CD4-positive, alpha-beta T cell treated with Interleukin-6 at 100 ng/mL for 8 hours (primary cell): ENCODE measurements around the gene UBALD2.
A peak's percentile ranks its signal among the peaks of the same experiment; 100 is the strongest.
"Not testable (repeated sequence)": the region's sequence is repeated elsewhere in the genome, so short reads cannot be mapped to it uniquely, and the experiment has no call there.

Experiments used
- DNase-seq: peaks from one replicate; pipeline ENCODE4 v3.0.0-alpha.2; 2020; ENCODE audit warnings: mixed read lengths, low spot score

UBALD2 gene

DNA sequence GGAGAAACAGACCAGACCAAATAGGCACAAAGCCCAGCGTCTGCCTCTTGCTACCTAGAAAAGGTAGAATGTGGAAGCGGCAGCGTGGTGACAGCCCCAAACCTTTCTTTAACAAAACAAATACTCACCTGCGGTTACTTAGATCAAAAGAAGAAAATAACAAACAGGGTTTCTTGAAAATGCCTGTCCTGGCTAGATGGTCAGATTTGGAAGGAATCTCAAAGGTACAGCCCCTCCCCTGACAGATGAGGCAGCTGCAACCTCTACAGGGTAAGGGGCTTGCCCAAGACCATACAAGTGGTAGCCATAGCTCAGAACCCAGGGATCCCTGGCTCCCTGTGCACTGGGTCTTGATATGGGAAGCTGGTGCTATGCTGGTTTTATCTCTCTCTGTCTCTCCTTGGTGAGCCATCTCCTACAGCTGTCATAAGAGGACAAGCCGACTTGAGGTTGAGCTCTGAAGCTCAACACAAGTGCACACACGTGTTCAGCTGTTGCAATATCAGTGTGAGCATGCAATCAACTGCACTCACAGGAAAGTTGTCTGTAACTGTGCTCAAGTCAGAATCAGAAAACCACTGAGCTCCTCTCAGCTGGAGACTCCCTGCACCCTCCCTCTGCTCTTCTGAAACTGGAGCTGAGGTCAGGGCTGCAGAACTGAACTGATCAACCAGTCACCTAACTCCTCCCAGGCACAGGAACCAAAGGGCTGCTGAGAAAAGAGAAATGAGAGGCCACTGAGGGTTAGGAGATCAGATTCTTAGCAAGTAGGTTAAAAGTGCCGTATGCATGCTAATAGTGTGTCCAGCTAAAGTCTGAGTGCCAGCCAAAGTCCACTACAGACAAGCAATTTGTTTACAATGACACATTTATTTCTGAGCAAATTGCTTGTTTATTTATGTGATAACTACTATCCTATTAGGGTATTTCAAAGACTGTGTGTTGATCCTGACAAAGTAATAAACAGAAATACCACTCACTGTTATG lies 18.8 kb upstream of the UBALD2 start:
- peak; percentile 79 for DNase-seq

DNA sequence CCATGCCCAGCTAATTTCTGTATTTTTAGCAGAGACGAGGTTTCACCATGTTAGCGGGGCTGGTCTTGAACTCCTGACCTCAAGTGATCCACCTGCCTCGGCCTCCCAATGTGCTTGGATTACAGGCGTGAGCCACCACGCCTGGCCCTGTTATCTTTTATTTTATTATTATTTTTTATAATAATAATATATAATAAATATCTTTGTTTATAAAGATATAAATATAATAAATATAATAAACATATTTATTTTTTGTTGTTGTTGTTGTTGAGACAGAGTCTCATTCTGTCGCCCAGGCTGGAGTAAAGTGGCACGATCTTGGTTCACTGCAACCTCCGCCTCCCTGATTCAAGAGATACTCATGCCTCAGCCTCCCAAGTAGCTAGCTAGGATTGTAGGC lies 17.8 kb upstream of the UBALD2 start:
- no peak for DNase-seq

DNA sequence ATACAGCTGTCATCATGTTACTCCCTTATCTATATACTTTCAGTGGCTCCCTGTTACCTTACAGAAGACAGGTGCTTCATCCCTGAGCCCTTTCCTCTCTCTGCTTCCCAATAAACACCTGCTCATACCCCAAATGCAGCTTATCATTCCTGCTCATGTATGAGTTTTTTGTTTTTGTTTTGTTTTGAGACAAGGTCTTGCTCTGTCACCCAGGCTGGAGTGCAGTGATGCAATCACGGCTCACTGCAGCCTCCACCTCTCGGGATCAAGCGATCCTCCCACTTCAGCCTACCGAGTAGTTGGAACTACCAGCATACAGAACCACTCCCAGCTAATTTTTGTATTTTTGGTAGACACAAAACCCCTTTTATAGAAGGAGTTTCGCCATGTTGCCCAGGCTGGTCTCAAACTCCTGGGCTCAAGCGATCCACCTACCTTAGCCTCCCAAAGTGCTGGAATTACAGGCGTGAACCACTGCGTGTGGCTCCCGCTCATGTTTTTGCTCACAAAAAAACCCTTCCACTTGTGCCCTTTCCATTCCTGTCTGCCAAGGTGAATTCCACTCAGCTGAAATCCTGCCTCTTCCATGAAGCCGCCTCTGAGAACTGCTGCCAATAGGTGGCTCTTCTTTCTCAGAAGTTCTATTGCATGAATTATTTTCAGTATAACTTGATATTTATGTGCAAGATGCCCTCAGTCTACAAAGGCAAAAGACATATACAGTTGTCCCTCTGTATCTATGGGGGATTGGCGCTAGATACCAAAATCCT lies 16.9 kb upstream of the UBALD2 start:
- no peak for DNase-seq

DNA sequence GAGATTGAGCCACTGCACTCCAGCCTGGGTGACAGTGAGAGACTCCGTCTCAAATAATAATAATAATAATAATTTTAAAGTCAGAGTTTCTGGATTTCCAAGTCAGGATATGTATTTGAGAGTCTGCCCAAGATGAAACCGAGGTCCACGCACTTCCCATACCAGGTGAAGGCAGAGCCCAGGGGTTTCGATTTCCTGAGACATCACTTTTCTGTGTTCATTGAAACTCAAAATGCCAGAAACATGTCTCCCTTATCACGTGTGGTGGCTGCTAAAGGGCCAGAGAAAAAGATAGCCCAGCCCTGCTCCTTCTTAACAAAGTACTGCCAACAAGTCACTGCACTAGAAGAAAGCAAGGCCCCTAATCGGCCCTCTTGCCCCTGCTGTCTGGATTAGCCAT lies 15.0 kb upstream of the UBALD2 start:
- no peak for DNase-seq

DNA sequence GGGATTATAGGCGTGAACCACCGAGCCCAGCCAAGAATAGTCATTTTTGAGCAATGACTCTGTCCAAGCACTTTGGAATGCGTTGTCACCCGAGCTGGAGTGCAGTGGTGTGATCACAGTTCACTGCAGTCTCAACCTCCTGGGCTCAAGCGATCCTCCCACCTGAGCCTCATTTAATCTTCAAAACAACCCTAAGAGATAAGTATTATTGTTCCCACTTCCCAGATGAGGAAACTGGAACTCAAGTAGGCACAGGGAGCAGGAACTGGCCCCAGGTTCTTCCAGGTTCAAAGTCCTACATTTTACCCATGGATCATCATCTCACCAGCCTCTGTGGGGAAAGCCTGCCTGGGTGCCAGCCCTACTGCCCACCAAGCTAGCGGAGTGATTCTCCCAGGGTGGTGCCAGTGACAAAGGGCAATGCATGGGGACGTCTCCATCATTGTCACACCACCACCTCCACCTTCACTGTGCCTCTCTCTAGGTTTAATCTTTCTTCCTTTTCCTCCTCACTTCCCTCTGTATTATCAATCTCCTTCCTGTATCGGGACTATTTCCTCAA lies 13.6 kb upstream of the UBALD2 start:
- DNase-seq, result no peak

DNA sequence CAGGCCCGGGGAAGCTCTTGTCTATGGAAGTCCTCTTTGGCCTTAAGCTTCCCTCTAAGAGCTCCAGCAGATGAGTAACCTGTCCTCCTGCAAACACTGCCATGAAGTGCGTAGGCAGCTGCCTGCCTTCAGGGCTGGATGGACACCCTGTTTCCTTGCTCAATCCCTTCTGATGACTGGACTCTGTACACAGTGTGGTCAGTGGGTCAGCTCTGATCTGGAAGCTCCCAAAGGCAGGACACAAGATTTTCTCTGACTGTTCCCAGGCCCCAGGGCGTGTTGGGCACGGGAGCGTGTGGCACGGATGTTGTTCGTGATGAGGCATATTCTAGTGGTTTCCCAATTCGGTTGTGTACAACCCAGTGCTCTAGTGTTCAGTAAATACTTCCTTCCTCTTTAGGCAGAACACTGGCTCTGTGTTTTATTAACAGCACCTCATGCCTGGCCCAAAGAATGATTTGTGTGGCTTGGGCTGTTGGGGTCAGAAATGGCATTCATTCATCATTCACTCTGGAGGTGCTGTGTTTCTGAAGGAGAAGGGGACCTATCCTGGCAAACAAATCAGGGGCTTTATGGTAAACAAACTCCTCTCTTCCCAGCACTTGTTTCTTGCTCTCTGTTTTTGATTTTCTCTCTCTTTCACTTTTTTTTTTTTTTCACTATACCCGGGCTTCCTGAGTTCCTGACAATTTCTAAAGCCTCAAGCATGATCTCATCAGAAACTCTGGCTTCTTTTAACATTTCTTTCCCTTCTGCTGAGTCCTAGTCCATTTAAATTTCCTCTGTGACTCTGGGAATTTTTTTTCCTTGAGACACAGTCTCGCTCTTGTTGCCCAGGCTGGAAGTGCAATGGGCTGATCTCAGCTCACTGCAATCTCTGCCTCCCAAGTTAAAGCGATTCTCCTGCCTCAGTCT lies 12.9 kb upstream of the UBALD2 start:
- peak; percentile 62 for DNase-seq

DNA sequence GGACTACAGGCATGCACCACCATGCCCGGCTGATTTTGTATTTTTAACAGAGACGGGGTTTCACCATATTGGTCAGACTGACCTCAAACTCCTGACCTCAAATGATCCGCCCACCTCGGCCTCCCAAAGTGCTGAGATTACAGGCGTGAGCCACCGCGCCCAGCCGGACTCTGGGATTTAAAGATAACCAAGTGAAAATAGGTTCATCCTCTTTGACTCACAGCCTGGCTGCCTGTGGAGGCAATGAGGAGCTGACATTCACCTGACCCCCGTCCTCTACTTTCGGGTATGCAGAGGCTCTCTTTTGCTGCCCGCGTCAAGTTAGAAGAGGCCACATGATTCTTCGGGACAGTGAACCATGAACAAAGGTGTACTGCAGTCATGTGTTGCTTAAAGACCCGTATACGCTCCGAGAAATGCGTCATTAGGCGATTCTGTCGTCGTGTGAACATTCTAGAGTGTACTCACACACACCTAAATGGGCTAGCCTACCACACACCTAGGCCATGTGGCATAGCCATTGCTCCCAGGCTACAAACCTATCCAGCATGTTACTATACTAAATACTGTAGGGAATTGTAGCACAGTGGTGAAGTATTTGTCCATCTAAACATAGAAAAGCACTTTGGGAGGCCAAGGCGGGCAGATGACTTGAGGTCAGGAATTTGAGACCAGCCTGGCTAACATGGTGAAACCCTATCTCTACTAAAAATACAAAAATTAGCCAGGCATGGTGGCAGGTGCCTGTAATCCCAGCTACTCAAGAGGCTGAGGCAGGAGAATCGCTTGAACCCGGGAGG lies 12.0 kb upstream of the UBALD2 start:
- not testable (repeated sequence) for DNase-seq

DNA sequence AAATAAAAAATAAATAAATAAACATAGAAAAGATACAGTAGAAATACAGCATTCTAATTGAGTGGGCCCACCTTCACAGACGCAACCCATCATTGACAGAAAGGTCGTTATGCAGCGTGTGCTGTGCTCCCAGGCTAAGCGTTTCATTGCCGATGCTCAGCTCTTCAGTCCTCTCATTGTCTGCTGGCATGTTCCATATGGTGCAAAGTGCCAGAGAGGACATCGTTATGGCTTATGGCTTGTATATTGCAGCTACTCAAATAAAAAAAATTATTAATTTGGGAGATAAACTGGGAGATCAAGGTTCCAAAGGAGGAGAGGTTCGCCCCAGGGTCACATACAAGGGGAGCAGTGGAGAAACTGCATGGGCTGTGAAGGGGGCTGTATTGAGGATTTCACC lies 11.3 kb upstream of the UBALD2 start:
- DNase-seq, result no peak

DNA sequence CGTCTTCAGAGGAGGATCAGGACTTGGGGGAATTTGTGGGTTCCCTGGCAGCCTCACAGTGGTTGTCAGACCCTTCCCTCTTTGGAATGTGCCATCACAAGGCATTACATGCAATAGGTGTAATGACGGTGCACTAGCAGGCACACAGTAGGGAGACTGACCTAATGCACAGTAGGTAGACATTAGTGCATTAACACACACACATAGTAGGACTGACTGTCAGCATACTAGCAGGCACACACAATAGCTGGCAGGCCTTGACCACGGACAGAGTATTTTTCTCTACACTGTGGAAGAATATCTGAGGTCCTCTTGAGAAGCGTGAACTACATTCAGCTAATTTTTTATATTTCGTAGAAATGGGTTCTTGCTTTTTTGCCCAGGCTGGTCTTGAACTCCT lies 10.9 kb upstream of the UBALD2 start:
- DNase-seq, result no peak

DNA sequence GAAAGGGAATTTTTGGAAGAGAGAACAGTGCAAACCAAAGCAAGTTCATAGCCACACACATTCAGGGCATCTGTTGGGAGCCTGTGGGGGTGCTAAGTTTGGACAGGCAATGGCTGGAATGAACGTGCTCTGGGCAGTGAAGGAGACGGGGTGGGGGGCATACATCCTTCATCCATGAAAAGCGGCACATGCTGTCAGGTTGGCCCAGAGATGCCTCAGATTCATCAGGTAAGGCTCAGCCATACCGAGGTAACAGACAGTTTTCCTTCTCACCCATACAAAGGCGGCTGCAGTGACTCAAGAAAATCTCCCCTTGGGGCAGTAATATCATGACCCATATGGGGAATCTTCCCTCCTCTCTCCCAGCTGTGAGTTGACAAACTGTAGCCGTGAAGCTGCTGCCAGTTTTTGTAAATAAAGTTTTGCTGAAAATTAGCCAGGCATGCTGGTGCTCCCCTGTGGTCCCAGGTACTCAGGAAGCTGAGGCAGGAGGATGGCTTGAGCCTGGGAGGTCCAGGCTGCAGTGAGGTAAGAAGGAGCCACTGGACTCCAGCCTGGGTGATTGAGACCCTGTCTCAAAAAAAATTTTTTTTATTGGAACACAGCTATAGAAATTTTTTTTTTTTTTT lies 9.2 kb upstream of the UBALD2 start:
- DNase-seq, result no peak

DNA sequence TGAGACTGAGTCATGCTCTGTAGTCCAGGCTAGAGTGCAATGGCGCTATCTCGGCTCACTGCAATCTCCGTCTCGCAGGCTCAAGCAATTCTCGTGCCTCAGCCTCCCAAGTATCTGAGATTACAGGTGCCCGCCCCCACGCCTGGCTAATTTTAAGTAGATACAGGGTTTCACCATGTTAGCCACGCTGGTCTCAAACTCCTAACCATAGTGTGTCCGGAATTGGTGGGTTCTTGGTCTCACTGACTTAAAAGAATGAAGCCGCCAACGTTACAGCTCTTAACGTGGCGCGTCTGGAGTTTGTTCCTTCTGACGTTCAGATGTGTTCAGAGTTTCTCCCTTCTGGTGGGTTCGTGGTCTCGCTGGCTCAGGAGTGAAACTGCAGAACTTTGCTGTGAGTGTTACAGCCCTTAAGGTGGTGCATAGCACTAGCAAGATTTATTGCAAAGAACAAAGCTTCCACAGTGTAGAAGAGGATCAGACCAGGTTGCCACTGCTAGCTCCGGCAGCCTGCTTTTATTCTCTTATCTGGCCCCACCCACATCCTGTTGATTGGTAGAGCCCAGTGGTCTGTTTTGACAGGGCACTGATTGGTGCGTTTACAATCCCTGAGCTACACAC lies 8.6 kb upstream of the UBALD2 start:
- DNase-seq, result peak; percentile 61

DNA sequence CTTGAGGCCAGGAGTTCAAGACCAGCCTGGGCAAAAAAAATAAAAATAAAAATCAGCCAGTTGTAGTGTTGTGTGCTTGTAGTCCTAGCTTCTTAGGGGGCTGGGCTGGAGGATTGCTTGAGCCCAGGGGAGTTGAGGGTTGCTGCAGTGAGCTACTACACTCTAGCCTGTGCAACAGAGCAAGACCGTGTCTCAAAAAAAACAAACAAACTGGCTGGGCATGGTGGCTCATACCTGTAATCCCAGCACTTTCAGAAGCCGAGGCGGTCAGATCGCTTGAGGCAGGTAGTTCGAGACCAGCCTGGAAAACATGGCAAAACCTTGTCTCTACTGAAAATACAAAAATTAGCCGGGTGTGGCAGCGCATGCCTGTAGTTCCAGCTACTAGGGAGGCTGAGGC lies 4.9 kb upstream of the UBALD2 start:
- no peak for DNase-seq

DNA sequence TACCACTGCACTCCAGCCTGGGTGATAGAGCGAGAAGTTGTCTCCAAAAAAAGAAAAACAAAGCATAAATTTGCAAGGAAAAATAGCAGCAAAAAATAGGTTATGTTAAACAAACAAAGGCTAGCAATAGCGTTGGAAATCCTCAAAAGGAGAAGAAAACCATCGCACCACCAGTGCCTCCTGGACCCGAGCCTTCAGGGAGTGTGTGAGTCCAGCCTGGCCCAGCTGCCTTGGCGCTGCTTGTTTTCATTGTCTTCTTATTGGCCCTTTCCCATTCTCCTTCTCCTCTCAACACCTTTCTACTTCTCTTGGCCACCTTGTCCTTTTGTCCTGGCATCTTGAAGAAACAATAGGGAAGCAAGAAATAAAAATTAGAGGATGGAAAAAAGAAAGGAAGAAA lies 4.5 kb upstream of the UBALD2 start:
- no peak for DNase-seq

DNA sequence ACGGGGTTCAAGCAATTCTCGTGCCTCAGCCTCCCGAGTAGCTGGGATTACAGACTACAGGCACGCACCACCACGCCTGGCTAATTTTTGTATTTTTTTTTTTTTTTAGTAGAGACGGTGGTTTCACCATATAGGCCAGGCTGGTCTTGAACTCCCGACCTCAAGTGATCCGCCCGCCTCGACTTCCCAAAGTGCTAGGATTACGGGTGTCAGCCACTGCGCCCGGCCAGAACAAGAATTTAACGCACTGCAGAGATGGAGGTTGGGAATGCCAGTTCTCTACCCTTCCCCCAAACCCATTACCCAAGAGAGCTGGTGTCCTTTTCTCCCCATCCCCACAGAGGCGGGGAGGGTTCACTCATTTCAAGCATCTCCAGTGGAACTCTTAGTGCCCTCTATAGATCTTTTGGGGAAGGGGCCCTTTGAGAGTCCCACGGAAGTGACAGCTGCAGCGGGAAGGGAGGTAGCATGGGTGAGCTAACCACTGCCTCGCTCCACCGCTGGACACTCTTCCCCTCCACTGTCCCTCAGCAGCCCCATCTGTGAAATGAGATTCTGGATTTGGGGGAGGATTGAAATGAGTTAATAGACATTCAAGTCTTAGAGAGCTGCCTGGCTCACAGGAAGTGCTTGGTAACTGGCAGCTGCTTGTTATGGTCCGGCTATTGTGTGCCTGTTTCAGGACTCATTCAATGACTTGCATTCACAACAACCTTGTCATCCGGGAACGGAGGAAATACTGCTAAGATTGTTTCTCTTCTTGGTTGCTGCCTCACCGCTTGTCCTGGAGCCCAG lies 3.5 kb upstream of the UBALD2 start:
- DNase-seq, result no peak

DNA sequence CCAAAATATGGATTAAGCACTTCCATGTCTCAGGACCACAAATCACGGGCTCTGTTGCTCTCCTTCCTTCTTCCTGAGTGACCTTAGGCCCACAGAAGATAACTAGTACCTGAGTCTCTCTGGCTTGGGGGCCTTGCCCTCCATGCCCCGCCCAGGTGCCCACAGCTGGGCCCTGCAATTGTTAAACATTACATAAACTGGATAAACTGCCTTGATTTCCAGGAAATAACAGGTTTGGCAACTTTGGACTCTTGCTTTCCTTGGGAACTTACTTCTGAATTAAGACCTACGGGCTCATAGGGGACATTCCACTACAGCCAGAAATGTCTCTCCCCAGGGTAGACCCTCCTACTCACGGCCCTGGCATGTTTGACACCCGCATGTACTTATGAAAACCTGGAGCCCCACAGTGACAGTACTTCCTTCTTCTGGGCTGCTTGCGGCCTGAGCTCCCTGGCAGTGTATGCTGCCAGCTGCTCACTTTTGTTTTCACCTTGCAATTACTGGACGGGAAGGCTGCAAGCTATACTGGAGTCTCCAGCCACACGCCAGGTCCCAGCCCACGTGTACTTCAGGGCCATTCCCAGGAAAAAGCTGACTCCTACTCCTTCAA lies 2.3 kb upstream of the UBALD2 start:
- DNase-seq, result no peak

DNA sequence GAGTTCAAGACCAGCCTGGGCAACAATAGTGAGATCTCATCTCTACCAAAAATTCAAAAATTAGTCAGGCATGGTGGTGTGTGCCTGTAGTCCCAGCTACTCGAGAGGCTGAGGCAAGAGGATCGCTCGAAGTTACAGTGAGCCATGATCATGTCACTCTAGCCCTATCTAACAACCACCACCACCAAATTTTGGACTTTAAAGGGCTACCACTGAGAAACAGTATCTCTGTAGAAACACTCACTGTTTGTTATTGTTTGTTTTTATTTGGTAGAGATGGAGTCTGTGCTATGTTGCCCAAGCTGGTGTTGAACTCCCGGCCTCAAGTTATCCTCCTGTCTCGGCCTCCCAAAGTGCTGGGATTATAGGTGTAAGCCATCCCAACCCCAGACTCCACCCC lies 1.3 kb upstream of the UBALD2 start:
- no peak for DNase-seq

DNA sequence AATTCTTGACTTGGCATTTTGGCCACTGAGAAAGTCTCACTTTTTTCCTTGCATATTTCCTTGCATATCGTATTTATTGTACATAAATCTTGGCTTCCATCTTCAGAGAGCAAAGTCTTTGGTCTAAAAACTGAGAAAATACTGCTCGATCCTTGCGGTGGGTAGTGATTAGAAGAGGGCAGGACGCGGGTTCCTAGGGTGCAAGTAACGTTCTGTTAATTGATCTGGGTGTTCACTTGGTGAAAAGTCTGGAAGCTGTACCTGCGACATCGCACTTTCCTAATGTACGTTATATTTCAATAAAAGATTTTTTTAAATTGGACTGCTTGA lies 758 bp upstream of the UBALD2 start:
- no peak for DNase-seq

DNA sequence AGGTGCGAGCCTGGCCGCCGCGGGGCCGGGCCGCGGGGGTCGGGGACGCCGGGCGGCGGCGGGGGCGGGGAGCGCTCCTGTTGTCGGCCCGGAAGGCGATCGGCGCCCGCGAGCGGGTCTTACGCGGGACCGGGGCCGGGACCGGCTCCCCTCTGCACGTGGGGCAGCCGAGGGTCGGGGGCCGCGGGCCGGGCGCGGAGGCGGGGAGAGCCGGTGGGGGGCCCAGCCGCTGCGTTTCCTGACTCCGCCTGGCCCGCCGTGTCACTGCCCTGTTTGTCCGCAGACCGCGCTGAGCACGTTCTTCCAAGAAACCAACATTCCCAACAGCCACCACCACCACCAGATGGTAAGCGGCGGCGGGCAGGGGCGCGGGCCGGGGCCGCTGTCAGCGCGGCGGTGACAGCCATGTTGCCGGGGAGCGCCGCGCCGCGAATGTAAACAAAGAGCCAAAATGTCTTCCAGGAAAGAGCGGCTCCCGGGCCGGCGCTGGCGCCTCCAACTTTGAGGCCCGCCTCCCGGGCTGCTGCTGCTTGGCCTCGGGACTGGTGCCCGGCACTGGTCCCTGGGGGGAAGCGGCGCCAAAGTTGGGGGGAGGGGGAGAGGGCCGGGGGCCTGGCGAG lies 586 bp downstream of the UBALD2 start:
- DNase-seq, result no peak
